H1 (cell line): ENCODE results near the gene PGM2. TPM values are rescaled to one million over a fixed set of nuclear protein-coding genes. Genes with fewer than 3 reads are reported as not detected.

ENCODE experiments used
- GTF2F1 ChIP-seq: IDR thresholded peaks from 2 replicates; pipeline ENCODE4 v1.6.1; 2012; ENCODE audit warnings: low read depth, low read length, improper control_type of control experiment, borderline replicate concordance
- PHF8 ChIP-seq: fragments of 200-600 bp; sonication (generic); conservative IDR thresholded peaks from 2 replicates; pipeline ENCODE4 v1.7.1; 2012; ENCODE audit warnings: low read depth, mild to moderate bottlenecking, inconsistent platforms, low read length, moderate library complexity
- RNF2 ChIP-seq: fragments of 200-900, 300-1000 bp; sonication (generic); IDR thresholded peaks from 2 replicates; pipeline ENCODE4 v1.7.1; 2016; ENCODE audit warnings: borderline replicate concordance, low read depth, mild to moderate bottlenecking, antibody characterized with exemption, low read length; ENCODE audit not compliant: poor library complexity, severe bottlenecking; ENCODE audit errors: missing control alignments
- SIX5 ChIP-seq: IDR thresholded peaks from 2 replicates; pipeline ENCODE4 v1.6.1; 2011; ENCODE audit warnings: mild to moderate bottlenecking, low read depth, low read length
- polyA plus RNA-seq, 7 experiments: library from polyadenylated mRNA; depleted of rRNA in 3 of 7; stranded (reverse) in 5 of 7; unstranded in 2 of 7; fragments of >200 nt in 5 of 7; fragments of 200-250 nt in 2 of 7; gene quantifications; 1 replicate in 5 of 7; 2 replicates in 1 of 7; 4 replicates in 1 of 7; pipeline versions ENCODE4 v1.2.1 to v1.2.3, GENCODE V29; 2011 to 2013; ENCODE audit warnings: missing spikeins in 2 of 7, mixed read lengths in 2 of 7
- total RNA-seq: library from RNA; stranded (reverse); fragmentation: NEBNext Ultra II Directional; extraction: Animal tissue kit (Norgen Biotek cat#: 25700); gene quantifications from 2 replicates; pipeline ENCODE4 v1.2.1, GENCODE V29; 2021

PGM2 gene
- total and polyA plus RNA-seq, 2 of the 8 experiments (the other 6 are each of a cell fraction or from before 2014, with no cell fraction given) = 7.7 to 38.0 TPM

DNA sequence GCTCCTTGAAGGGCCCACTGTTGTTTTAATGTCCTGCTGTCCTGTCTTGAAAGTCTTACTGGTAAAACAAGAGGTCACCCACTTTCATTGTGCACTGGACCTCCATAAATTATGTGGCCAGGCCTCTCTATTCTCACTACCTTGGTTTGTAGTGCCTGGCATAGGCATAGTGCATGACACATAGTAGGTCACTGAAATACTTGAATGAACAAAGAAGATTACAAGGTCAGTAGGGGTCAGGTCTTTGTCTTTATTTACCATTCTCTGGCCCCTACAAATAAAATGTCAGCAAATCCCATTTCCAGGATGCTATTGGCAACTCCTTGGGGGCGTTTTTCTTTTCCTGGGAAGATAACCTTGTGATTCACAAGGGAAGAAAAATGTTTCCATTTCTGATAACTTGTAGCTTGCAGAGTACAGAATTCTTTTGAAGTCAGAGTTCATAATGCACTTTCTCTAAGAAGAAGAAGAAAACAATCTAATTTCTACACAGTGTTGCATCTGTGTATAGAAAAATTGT is 1.4 kb downstream of the PGM2 start (continued):
- TF ChIP-seq PHF8 = no peak
- no peak for TF ChIP-seq SIX5
- no peak for TF ChIP-seq RNF2
- TF ChIP-seq GTF2F1 = no peak
